Measurements from ENCODE around the gene RPN2. TPM values are rescaled to one million over a fixed set of nuclear protein-coding genes. Genes with fewer than 3 reads are reported as not detected.

RPN2 gene
- total and polyA plus RNA-seq, 10 of the 15 experiments (the other 5 are each of a cell fraction or from before 2014, with no cell fraction given) = 148 to 365 (median 228) TPM

GRCh38 chr20:37249304-37249703 lies 70.2 kb downstream of the RPN2 start:
- DNase-seq (ENCODE audit: low read depth, low spot score) (no peak), FAIRE-seq (no peak), ATAC-seq (no peak)
- TF ChIP-seq MLLT1 (IDR thresholded peaks at IDR 0.05) (no peak), SMC3 (IDR thresholded peaks at IDR 0.05; ENCODE audit: borderline replicate concordance, low read length) (no peak), PAX8 (IDR thresholded peaks at IDR 0.05) (no peak), POLR2A (IDR thresholded peaks at IDR 0.05; ENCODE audit: low read depth, low read length) (no peak)
- intact Hi-C loops (cut with micrococcal nuclease; ENCODE audit: unreplicated experiment) = no loop called here
- no peaks in the 10 kb centered on the region for H3K27me3 ChIP-seq (replicated peaks in 1 of 2; ENCODE audit: control insufficient read depth in 2 of 2, insufficient read depth in 2 of 2, low read length in 1 of 2)
- H3K9ac ChIP-seq (ENCODE audit: control insufficient read depth, insufficient read depth, low read length) = no peak overlapping the region
- 95% methylated on average over 2 of the region's 2 CpGs for WGBS (ENCODE audit: insufficient coverage, insufficient replicate concordance, low lambda C conversion rate, missing lambda C conversion rate)
- ChIA-PET CTCF (interaction anchor here (1.4 to 1.6 kb wide), 2 partner anchors 20 to 285 kb away, joined by 4 read pairs; no protein-coding TSS in a partner anchor), POLR2A (interaction anchor here (0.6 kb wide), 1 partner anchor 131 kb away, joined by 5 read pairs; no protein-coding TSS in a partner anchor), RAD21 (ENCODE audit: unreplicated experiment) (no interaction called here), SMC1A (ENCODE audit: uncharacterized antibody, unreplicated experiment) (no interaction called here)
- no peaks in the 10 kb centered on the region for H3K9me3 ChIP-seq (replicated peaks; ENCODE audit: control insufficient read depth, insufficient read depth, low read length)
- BruUV-seq (replicated peaks) = no TSS peak
- no peaks in the 10 kb centered on the region for H3K4me1 ChIP-seq (ENCODE audit: control insufficient read depth, insufficient read depth, low read length)
- in situ Hi-C loops (cut with MboI) = no loop called here
- no peaks in the 10 kb centered on the region for H3K79me2 ChIP-seq (ENCODE audit: control insufficient read depth, insufficient read depth, low read length)
- H3K4me2 ChIP-seq (ENCODE audit: control insufficient read depth, insufficient read depth) = no peak overlapping the region
- no peak overlapping the region for H3K4me3 ChIP-seq
- H2AFZ ChIP-seq (ENCODE audit: control insufficient read depth, low read depth, low read length) = no peak overlapping the region
- H3K27ac ChIP-seq (ENCODE audit: control insufficient read depth, insufficient read depth) = no peak overlapping the region
- no peaks in the 10 kb centered on the region; a peak in 1 of 4 replicates for H3K36me3 ChIP-seq (ENCODE audit: control insufficient read depth in 2 of 2, insufficient read depth in 2 of 2, low read length in 1 of 2)
- H4K20me1 ChIP-seq (ENCODE audit: control insufficient read depth, insufficient read depth) = no peaks in the 10 kb centered on the region

- POLR2A ChIA-PET = no interaction called here
- WGBS (ENCODE audit: insufficient coverage, insufficient replicate concordance, low lambda C conversion rate, missing lambda C conversion rate) = 83% methylated on average over 15 of the region's 15 CpGs
- no peak for ATAC-seq
- no peak for TF ChIP-seq ATF3 (IDR thresholded peaks at IDR 0.05; ENCODE audit: borderline replicate concordance, extremely low read depth, low read depth, low read length)
- TF ChIP-seq BHLHE40 (IDR thresholded peaks at IDR 0.05; ENCODE audit: borderline replicate concordance in 1 of 2, low read depth in 2 of 2, low read length in 1 of 2) = no peak
- TF ChIP-seq SRF (IDR thresholded peaks at IDR 0.05; ENCODE audit: low read depth in 2 of 2, low read length in 2 of 2) = no peak
- TF ChIP-seq POLR2AphosphoS2 (IDR thresholded peaks at IDR 0.05; ENCODE audit: low read depth, low read length) = no peak
- TF ChIP-seq MYC (IDR thresholded peaks at IDR 0.05; ENCODE audit: insufficient read depth, insufficient read length, insufficient replicate concordance, low read length, severe bottlenecking) = no peak
- no peak for TF ChIP-seq BRCA1 (IDR thresholded peaks at IDR 0.05; ENCODE audit: low read depth, low read length)
- TF ChIP-seq MLLT1 (IDR thresholded peaks at IDR 0.05) = no peak
- no peak for TF ChIP-seq HDAC6 (IDR thresholded peaks at IDR 0.05; ENCODE audit: unreplicated experiment)
- TF ChIP-seq EED (IDR thresholded peaks at IDR 0.05; ENCODE audit: low read depth) = no peak
- TF ChIP-seq ZNF217 (IDR thresholded peaks at IDR 0.05) = no peak
- no peak for TF ChIP-seq POU2F2 (IDR thresholded peaks at IDR 0.05; ENCODE audit: borderline replicate concordance, low read depth, low read length)
- no peak for TF ChIP-seq PML (IDR thresholded peaks at IDR 0.05; ENCODE audit: low read length)
Measured at GRCh38 chr20:37251825-37252477, 72.8 kb downstream of the RPN2 start.

More at GRCh38 chr20:37251825-37252477, 72.8 kb downstream of the RPN2 start:
- H2AFZ ChIP-seq (ENCODE audit: control insufficient read depth, low read depth, low read length) = no peak overlapping the region
- no peaks in the 10 kb centered on the region for H4K20me1 ChIP-seq (ENCODE audit: control insufficient read depth, insufficient read depth)
- no peaks in the 10 kb centered on the region for H3K9me3 ChIP-seq (replicated peaks; ENCODE audit: control insufficient read depth, insufficient read depth, low read length)
- H3K79me2 ChIP-seq (ENCODE audit: control insufficient read depth, insufficient read depth, low read length) = no peaks in the 10 kb centered on the region
- intact Hi-C loops (cut with micrococcal nuclease; ENCODE audit: unreplicated experiment) (no loop called here), in situ Hi-C loops (cut with MboI) (no loop called here)
- ChIA-PET SMC1A (ENCODE audit: uncharacterized antibody, unreplicated experiment) (interaction anchor here (0.7 to 1.2 kb wide), 2 partner anchors 15 to 330 kb away, joined by 3 read pairs; no protein-coding TSS in a partner anchor), CTCF (no interaction called here), RAD21 (ENCODE audit: unreplicated experiment) (no interaction called here)
- H3K9ac ChIP-seq (ENCODE audit: control insufficient read depth, insufficient read depth, low read length) = no peak overlapping the region
- H3K27me3 ChIP-seq (replicated peaks in 1 of 2; ENCODE audit: control insufficient read depth in 2 of 2, insufficient read depth in 2 of 2, low read length in 1 of 2) = no peaks in the 10 kb centered on the region
- FAIRE-seq (no peak), DNase-seq (ENCODE audit: low read depth, low spot score) (no peak)
- no peaks in the 10 kb centered on the region for H3K4me1 ChIP-seq (ENCODE audit: control insufficient read depth, insufficient read depth, low read length)
- H3K27ac ChIP-seq (ENCODE audit: control insufficient read depth, insufficient read depth) = no peak overlapping the region
- no peak overlapping the region for H3K4me3 ChIP-seq
- no TSS peak for BruUV-seq (replicated peaks)
- no peak overlapping the region for H3K4me2 ChIP-seq (ENCODE audit: control insufficient read depth, insufficient read depth)
- no peaks in the 10 kb centered on the region for H3K36me3 ChIP-seq (ENCODE audit: control insufficient read depth in 2 of 2, insufficient read depth in 2 of 2, low read length in 1 of 2)
